ENCODE data around the gene TRIM31.

Gene TRIM31

GRCh38 chr6:30092852-30093543 lies 19.9 kb downstream of the TRIM31 start:
- H3K27ac ChIP-seq (ENCODE audit: low read length), result no peak overlapping the region

GRCh38 chr6:30091577-30092381 lies 21.1 kb downstream of the TRIM31 start:
- H3K27me3 ChIP-seq (replicated peaks; ENCODE audit: insufficient read depth, low read length), result peaks cover 30% of the 10 kb centered on the region
- no peaks in the 10 kb centered on the region for H3F3A ChIP-seq (ENCODE audit: insufficient read depth, low read length)
- H3K27ac ChIP-seq (ENCODE audit: low read length), result no peak overlapping the region
- no peaks in the 10 kb centered on the region for H3K36me3 ChIP-seq (replicated peaks; ENCODE audit: insufficient read depth, low read length)
- H3K4me3 ChIP-seq (ENCODE audit: low read length), result no peak overlapping the region
- H2AFZ ChIP-seq (ENCODE audit: low read length), result 0 out of 2 replicates have a peak overlapping the region, but pooled peaks have one; percentile 23
- H4K20me1 ChIP-seq (ENCODE audit: insufficient read depth, low read length), result no peaks in the 10 kb centered on the region
- H3K4me1 ChIP-seq (ENCODE audit: low read length), result no peaks in the 10 kb centered on the region
- H3K9me3 ChIP-seq (replicated peaks; ENCODE audit: insufficient read depth, low read length), result no peaks in the 10 kb centered on the region
- no peak overlapping the region for H3K9ac ChIP-seq (ENCODE audit: low read length)
- no peaks in the 10 kb centered on the region for H3K79me2 ChIP-seq (ENCODE audit: low read length)
- H3K9me2 ChIP-seq (replicated peaks; ENCODE audit: insufficient read depth, low read length), result no peaks in the 10 kb centered on the region
- no peak overlapping the region for H3K4me2 ChIP-seq (ENCODE audit: low read depth, low read length)
- DNase-seq, result no peak
- TF ChIP-seq EZH2 (optimal IDR thresholded peaks at IDR 0.05; ENCODE audit: low read depth, low read length) (no peak), CTCF (IDR thresholded peaks at IDR 0.05; ENCODE audit: low read length) (no peak), EZH2phosphoT487 (IDR thresholded peaks at IDR 0.05; ENCODE audit: low read length) (no peak)

More at GRCh38 chr6:30092852-30093543, 19.9 kb downstream of the TRIM31 start:
- H3K4me1 ChIP-seq (ENCODE audit: low read length), result no peaks in the 10 kb centered on the region
- H3K36me3 ChIP-seq (replicated peaks; ENCODE audit: insufficient read depth, low read length), result no peaks in the 10 kb centered on the region
- no peak overlapping the region for H3K4me3 ChIP-seq (ENCODE audit: low read length)
- no peaks in the 10 kb centered on the region for H4K20me1 ChIP-seq (ENCODE audit: insufficient read depth, low read length)
- H3K4me2 ChIP-seq (ENCODE audit: low read depth, low read length), result no peak overlapping the region
- no peaks in the 10 kb centered on the region for H3F3A ChIP-seq (ENCODE audit: insufficient read depth, low read length)
- H3K9ac ChIP-seq (ENCODE audit: low read length), result no peak overlapping the region
- H3K9me3 ChIP-seq (replicated peaks; ENCODE audit: insufficient read depth, low read length), result no peaks in the 10 kb centered on the region
- DNase-seq, result no peak
- no peaks in the 10 kb centered on the region for H3K79me2 ChIP-seq (ENCODE audit: low read length)
- no peaks in the 10 kb centered on the region for H3K9me2 ChIP-seq (replicated peaks; ENCODE audit: insufficient read depth, low read length)
- peaks cover 37% of the 10 kb centered on the region for H3K27me3 ChIP-seq (replicated peaks; ENCODE audit: insufficient read depth, low read length)
- TF ChIP-seq EZH2phosphoT487 (IDR thresholded peaks at IDR 0.05; ENCODE audit: low read length), result no peak
- TF ChIP-seq CTCF (IDR thresholded peaks at IDR 0.05; ENCODE audit: low read length), result no peak
- no peak for TF ChIP-seq EZH2 (optimal IDR thresholded peaks at IDR 0.05; ENCODE audit: low read depth, low read length)
- H2AFZ ChIP-seq (ENCODE audit: low read length), result no peak overlapping the region

- no peaks in the 10 kb centered on the region for H3F3A ChIP-seq (ENCODE audit: insufficient read depth, low read length)
- H3K36me3 ChIP-seq (replicated peaks; ENCODE audit: insufficient read depth, low read length), result no peaks in the 10 kb centered on the region
Measured at GRCh38 chr6:30087876-30088275, 25.0 kb downstream of the TRIM31 start.

More at GRCh38 chr6:30087876-30088275, 25.0 kb downstream of the TRIM31 start:
- TF ChIP-seq CTCF (IDR thresholded peaks at IDR 0.05; ENCODE audit: low read length), result no peak
- Histone ChIP-seq H3K4me3 (ENCODE audit: low read length) (no peak overlapping the region), H3K9me3 (replicated peaks; ENCODE audit: insufficient read depth, low read length) (no peaks in the 10 kb centered on the region), H3K4me1 (ENCODE audit: low read length) (no peaks in the 10 kb centered on the region), H3K9ac (ENCODE audit: low read length) (no peak overlapping the region), H3K79me2 (ENCODE audit: low read length) (no peaks in the 10 kb centered on the region), H3K27me3 (replicated peaks; ENCODE audit: insufficient read depth, low read length) (peaks cover 19% of the 10 kb centered on the region; the same call in 1 of the 2 replicates), H2AFZ (ENCODE audit: low read length) (no peak overlapping the region), H4K20me1 (ENCODE audit: insufficient read depth, low read length) (no peaks in the 10 kb centered on the region), H3K27ac (ENCODE audit: low read length) (no peak overlapping the region), H3K4me2 (ENCODE audit: low read depth, low read length) (no peak overlapping the region), H3K9me2 (replicated peaks; ENCODE audit: insufficient read depth, low read length) (no peaks in the 10 kb centered on the region)
- no peak for DNase-seq
